Gastrocnemius medialis (tissue), 4 donors: Measurements from ENCODE around the gene MRPL42.

Experiments used
- CTCF ChIP-seq, 5 experiments: fragments of 450-650 bp in 3 of 5; fragments of 200-600 bp in 2 of 5; sonication (generic) in 2 of 5; IDR thresholded peaks in 4 of 5; conservative IDR thresholded peaks in 1 of 5; 1 replicate in 4 of 5; 2 replicates in 1 of 5; pipeline ENCODE4 v1.5.1; 2016 to 2019; ENCODE audit warnings: antibody characterized with exemption in 5 of 5, mild to moderate bottlenecking in 3 of 5, moderate library complexity in 3 of 5
- POLR2A ChIP-seq, 2 donors: fragments of 450-650 bp; IDR thresholded peaks; one replicate each; pipeline ENCODE4 v1.6.1; 2017; ENCODE audit warnings: antibody characterized with exemption in 2 of 2, mild to moderate bottlenecking in 2 of 2, moderate library complexity in 2 of 2

- no peak for TF ChIP-seq CTCF (IDR thresholded peaks at IDR 0.05 in 4 of 5, conservative IDR thresholded peaks at IDR 0.05 in 1 of 5)
- no peak for TF ChIP-seq POLR2A (IDR thresholded peaks at IDR 0.05)
These were observed 676 bp downstream of the MRPL42 start for GRCh38 chr12:93468008-93468371.
